GM12874 (cell line): ENCODE data around the gene KRT85.

Experiments used
- TF ChIP-seq, protein P1 (sequence below): IDR thresholded peaks from 2 replicates; pipeline ENCODE4 v1.5.1; 2011; ENCODE audit warnings: low read depth, mild to moderate bottlenecking, control low read depth, low read length, moderate library complexity; ENCODE audit not compliant: insufficient read depth

The KRT85 gene

DNA sequence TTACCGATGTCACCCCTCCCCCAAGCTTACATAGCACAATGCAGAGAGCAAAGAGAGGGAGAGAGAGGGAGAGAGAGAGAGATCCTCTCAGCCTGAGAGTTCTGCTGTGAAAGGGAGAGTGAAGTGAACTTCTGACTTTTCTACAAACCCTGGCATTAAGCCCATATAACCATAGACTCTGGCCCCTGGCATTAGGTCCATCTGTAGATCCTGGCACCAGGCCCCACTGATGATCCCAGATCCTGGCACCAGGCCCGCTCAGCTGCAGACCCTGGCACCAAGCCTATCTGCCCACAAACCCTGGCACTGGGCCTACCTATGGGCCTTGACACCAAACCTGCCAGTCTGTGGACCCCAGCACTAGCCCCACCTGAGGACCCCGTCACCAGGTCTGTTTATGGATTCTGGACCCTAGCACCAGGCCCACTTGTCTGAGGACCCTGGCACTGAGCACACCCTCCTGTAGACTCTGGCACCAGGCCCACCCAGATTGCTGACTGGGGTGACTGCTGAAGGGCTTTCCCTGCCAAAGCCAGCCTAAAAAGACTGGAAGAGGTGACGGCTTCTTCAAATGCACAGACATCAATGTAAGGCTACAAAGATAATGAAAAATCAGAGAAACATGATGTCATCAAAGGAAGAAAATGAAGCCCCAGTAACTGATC, 31.6 kb downstream of the KRT85 start:
- TF ChIP-seq, protein P1, sequence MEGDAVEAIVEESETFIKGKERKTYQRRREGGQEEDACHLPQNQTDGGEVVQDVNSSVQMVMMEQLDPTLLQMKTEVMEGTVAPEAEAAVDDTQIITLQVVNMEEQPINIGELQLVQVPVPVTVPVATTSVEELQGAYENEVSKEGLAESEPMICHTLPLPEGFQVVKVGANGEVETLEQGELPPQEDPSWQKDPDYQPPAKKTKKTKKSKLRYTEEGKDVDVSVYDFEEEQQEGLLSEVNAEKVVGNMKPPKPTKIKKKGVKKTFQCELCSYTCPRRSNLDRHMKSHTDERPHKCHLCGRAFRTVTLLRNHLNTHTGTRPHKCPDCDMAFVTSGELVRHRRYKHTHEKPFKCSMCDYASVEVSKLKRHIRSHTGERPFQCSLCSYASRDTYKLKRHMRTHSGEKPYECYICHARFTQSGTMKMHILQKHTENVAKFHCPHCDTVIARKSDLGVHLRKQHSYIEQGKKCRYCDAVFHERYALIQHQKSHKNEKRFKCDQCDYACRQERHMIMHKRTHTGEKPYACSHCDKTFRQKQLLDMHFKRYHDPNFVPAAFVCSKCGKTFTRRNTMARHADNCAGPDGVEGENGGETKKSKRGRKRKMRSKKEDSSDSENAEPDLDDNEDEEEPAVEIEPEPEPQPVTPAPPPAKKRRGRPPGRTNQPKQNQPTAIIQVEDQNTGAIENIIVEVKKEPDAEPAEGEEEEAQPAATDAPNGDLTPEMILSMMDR, result no peak

DNA sequence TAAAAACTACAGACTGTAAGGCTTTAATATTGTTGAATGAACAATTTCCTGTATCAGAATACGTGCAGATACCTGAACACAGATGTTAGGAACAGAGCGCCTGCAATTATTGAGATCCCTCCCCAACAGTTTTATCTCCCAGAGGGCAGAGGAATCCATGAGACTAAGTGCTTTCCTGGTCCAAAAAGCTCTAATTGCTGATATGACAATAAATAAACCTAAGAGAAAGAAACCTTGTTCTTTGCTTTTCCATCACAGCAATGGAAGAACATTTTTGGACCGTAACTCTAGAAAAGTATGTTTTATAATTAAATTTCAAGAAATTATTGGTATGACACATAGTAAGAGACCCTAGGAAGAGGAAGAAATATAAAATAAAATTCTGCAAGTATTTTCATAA, 33.1 kb downstream of the KRT85 start:
- TF ChIP-seq, protein P1, result no peak

DNA sequence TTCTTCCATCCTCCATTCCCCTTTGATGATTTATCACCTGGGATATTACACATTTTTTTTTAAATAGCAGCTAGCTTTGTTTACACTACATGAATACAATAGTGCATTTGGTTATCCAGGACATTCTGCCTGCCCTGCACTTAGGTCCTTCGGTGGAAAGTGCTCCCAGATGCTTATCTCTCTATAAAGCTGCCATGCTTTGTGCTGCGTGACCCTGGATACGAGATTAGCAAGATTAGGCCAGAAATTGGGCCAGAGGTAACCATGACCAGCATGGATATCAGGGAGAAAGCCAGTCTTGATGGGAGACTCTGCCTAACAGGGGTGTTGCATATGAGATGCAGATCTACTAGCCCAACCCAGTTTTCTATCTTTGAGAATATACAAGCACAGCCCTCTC, 34.0 kb downstream of the KRT85 start:
- TF ChIP-seq, protein P1, result no peak

DNA sequence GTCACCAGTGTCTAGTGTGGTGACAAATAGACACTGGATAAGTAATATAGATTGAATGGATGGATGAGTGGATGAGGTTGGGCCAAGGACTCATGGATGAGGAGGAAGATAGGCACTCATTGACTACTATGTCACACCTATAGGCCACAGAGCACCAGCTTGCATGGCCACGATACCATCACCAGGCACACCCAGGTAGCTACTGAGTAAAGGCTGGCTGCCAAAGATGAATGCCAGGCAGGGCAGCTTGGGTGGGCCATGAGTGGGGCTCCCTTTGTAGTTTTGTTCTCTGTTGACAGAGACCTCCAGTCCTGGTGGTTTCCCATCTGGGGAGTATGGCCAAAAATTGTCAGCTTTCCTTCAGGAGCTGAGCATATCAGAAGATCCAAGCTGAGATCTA, 34.9 kb downstream of the KRT85 start:
- TF ChIP-seq, protein P1, result no peak

DNA sequence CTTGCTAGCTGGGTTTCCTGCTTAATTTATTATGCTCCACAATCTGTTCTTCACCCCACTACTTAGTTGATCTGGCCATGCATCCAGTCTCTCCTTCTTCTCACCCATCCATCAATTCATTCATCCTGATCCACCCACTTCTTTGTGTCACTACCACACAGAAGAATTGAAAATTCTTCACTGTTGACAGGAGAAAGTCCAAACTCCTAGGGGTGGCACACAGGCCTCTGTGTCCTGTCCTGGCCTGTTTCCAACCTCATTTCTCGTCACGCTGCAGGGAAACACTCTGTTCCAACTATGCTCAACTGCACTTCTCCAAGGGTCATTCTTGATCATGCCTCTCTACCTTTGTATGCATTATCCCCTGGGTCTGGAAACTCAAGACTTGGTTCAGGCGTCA, 35.4 kb downstream of the KRT85 start:
- TF ChIP-seq, protein P1, result no peak

DNA sequence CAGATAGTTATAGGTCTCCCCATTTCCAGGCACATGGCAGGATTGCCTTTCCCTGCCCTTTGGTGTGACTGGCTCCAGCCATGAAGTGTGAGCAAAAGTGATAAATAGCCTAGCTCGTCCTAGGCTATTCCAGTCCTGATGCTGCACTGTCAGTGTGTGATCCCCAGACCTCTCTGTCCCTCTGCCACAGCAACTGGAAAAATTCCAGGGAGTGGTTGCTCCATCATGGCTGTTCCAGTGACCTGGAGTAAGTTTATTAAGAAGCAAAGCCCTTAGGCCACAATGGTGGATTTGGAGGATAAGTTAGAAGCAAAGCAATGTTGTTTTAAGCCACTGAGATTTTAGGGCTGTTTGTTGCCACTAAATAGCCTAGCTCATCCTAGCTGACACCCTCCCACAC, 36.2 kb downstream of the KRT85 start:
- TF ChIP-seq, protein P1, result no peak

DNA sequence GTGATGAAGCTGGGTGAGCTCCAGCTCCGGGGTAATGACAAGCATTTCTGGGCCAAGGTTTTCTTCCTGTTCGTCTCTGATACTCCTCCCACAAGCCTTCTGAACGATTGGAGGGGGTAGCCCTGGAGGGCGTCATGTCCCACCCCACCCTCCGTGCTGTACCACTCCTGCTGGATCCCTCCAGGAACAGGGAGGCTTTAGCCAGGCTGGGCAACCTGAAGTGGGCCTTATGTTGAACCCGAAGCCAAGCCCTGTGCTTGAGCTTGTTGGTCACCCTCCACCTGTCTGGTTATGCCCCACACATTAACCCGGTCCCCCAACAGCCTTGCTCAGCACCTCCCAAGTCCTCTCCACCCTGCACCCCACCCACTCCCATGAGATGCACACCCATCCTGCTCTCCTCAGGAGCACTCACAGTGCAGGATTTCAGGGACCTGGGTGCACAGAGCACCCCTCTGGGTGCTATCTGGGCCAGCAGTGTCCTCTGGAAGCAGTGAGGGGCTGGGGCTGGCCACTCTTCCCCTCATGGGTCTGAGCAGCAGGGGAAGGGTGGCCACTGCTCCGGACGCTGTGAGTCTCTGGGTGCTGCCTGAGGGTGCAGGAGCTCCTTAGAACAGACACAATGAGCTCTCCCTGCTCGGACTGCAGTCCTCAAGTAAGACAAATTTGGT, 39.3 kb downstream of the KRT85 start:
- TF ChIP-seq, protein P1, result no peak
